ENCODE data around the gene RPUSD1.

GRCh38 chr16:819336-820043 is 31.3 kb upstream of the RPUSD1 start:
- TF ChIP-seq, protein P1, sequence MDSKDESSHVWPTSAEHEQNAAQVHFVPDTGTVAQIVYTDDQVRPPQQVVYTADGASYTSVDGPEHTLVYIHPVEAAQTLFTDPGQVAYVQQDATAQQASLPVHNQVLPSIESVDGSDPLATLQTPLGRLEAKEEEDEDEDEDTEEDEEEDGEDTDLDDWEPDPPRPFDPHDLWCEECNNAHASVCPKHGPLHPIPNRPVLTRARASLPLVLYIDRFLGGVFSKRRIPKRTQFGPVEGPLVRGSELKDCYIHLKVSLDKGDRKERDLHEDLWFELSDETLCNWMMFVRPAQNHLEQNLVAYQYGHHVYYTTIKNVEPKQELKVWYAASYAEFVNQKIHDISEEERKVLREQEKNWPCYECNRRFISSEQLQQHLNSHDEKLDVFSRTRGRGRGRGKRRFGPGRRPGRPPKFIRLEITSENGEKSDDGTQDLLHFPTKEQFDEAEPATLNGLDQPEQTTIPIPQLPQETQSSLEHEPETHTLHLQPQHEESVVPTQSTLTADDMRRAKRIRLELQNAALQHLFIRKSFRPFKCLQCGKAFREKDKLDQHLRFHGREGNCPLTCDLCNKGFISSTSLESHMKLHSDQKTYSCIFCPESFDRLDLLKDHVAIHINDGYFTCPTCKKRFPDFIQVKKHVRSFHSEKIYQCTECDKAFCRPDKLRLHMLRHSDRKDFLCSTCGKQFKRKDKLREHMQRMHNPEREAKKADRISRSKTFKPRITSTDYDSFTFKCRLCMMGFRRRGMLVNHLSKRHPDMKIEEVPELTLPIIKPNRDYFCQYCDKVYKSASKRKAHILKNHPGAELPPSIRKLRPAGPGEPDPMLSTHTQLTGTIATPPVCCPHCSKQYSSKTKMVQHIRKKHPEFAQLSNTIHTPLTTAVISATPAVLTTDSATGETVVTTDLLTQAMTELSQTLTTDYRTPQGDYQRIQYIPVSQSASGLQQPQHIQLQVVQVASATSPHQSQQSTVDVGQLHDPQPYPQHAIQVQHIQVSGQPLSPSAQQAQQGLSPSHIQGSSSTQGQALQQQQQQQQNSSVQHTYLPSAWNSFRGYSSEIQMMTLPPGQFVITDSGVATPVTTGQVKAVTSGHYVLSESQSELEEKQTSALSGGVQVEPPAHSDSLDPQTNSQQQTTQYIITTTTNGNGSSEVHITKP (CRISPR knock-in tag; IDR thresholded peaks at IDR 0.05; ENCODE audit: low read depth), result no peak
- TF ChIP-seq POLR2A (IDR thresholded peaks at IDR 0.05; ENCODE audit: insufficient read depth in 1 of 2, low read depth in 2 of 2, low read length in 2 of 2), result no peak
- TF ChIP-seq, protein P2, sequence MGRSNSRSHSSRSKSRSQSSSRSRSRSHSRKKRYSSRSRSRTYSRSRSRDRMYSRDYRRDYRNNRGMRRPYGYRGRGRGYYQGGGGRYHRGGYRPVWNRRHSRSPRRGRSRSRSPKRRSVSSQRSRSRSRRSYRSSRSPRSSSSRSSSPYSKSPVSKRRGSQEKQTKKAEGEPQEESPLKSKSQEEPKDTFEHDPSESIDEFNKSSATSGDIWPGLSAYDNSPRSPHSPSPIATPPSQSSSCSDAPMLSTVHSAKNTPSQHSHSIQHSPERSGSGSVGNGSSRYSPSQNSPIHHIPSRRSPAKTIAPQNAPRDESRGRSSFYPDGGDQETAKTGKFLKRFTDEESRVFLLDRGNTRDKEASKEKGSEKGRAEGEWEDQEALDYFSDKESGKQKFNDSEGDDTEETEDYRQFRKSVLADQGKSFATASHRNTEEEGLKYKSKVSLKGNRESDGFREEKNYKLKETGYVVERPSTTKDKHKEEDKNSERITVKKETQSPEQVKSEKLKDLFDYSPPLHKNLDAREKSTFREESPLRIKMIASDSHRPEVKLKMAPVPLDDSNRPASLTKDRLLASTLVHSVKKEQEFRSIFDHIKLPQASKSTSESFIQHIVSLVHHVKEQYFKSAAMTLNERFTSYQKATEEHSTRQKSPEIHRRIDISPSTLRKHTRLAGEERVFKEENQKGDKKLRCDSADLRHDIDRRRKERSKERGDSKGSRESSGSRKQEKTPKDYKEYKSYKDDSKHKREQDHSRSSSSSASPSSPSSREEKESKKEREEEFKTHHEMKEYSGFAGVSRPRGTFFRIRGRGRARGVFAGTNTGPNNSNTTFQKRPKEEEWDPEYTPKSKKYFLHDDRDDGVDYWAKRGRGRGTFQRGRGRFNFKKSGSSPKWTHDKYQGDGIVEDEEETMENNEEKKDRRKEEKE (IDR thresholded peaks at IDR 0.05), result no peak
- no peak for TF ChIP-seq EZH2 (conservative IDR thresholded peaks at IDR 0.05; ENCODE audit: low read depth, low read length)
- TF ChIP-seq, protein P3, sequence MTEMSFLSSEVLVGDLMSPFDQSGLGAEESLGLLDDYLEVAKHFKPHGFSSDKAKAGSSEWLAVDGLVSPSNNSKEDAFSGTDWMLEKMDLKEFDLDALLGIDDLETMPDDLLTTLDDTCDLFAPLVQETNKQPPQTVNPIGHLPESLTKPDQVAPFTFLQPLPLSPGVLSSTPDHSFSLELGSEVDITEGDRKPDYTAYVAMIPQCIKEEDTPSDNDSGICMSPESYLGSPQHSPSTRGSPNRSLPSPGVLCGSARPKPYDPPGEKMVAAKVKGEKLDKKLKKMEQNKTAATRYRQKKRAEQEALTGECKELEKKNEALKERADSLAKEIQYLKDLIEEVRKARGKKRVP (CRISPR knock-in tag; IDR thresholded peaks at IDR 0.05), result no peak
- TF ChIP-seq ZNF260 (CRISPR knock-in tag; IDR thresholded peaks at IDR 0.05; ENCODE audit: borderline replicate concordance, low read depth), result no peak
- TF ChIP-seq KDM4B (CRISPR knock-in tag; IDR thresholded peaks at IDR 0.05), result no peak
- no peak for TF ChIP-seq POLR2AphosphoS5 (IDR thresholded peaks at IDR 0.05; ENCODE audit: low read depth, low read length)
- no peak for TF ChIP-seq ZNF513 (CRISPR knock-in tag; conservative IDR thresholded peaks at IDR 0.05)
- TF ChIP-seq FOXK2 (IDR thresholded peaks at IDR 0.05), result no peak
- no peak for TF ChIP-seq PRPF4 (IDR thresholded peaks at IDR 0.05; ENCODE audit: low read depth, low read length, poor library complexity, severe bottlenecking)
- TF ChIP-seq CTCF (CRISPR knock-in tag; IDR thresholded peaks at IDR 0.05), result no peak
- TF ChIP-seq MTF1 (CRISPR knock-in tag; IDR thresholded peaks at IDR 0.05), result no peak
